ENCODE measurements around the gene EIF2B4. TPM values are rescaled to one million over a fixed set of nuclear protein-coding genes. Genes with fewer than 3 reads are reported as not detected.

The EIF2B4 gene
- polyA plus RNA-seq (2013, experiment 1 of 2) = 35.2 TPM
- 35.1 TPM for polyA plus RNA-seq (2013, experiment 2 of 2)

DNA sequence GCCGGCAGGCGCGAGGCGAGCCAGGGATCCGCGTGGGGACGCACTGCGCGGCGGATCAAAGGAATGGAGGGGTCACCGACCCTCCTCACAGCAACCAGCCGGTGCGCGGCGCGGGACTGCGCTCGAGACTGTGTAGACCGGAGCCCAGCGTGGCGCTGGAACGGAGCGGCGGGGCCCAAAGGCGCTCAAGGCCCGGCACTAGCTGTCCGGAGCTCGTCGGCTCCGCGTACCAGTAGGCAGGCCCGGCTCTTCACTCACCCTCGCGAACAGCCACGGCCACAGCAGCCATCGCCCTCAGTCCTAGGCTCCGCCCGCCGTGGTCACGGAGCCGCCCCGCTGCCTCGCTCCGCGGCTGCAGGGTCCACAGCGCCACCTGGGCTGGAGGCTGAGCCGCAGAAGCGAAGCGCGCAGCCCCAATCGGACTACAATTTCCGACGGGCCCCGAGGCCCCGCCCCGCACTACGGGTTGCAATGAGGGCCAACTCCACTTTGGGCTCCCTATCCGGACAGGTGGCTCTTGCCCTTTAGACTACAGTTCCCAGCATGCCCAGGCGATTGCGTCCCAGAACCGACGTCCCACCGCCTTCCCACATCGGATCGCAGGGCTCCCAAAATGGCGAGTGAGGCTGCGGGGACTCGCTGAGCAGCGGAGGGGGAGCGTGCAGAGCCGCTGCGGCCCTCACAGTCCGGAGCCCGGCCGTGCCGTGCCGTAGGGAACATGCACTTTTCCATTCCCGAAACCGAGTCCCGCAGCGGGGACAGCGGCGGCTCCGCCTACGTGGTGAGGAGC is at the start of gene EIF2B4, which contains the start of gene SNX17:
Gene EIF2B4 (minus strand): TSS at position 313 of the 790 bp plus-strand sequence. CDS start 24 bp downstream, at position 289.
Gene SNX17 (plus strand): TSS at position 591 of the 790 bp plus-strand sequence. CDS start 128 bp downstream, at position 719.
- Histone ChIP-seq H3K23ac (ENCODE audit: low read length in 2 of 2) (no peak within 1 kb of the TSS), H2BK5ac (ENCODE audit: low read depth, low read length, poor library complexity, severe bottlenecking) (peak within 1 kb of the TSS; percentile 78), H4K91ac (ENCODE audit: low read length) (peak within 1 kb of the TSS; percentile 94), H3K9ac (ENCODE audit: low read length) (peak within 1 kb of the TSS; percentile 99), H3K4me2 (ENCODE audit: low read length, poor library complexity, severe bottlenecking) (peak within 1 kb of the TSS; percentile 76), H2BK12ac (ENCODE audit: low read length in 2 of 2) (peak within 1 kb of the TSS in 1 of 2 experiments; percentile 7), H2BK120ac (ENCODE audit: low read depth, low read length) (peak within 1 kb of the TSS; percentile 82), H3K36me3 (ENCODE audit: control insufficient read depth in 1 of 2, insufficient read depth in 2 of 2, low read depth in 1 of 2, low read length in 2 of 2) (peaks cover 44 to 69% of the 10 kb centered on the region in 2 experiments), H3K14ac (ENCODE audit: low read length in 2 of 2) (peak within 1 kb of the TSS in 1 of 2 experiments; percentile 93), H2AK5ac (ENCODE audit: low read length, severe bottlenecking) (peak within 1 kb of the TSS; percentile 68), H3K27me3 (ENCODE audit: control insufficient read depth in 1 of 2, insufficient read depth in 1 of 2, low read length in 2 of 2) (no peaks in the 10 kb centered on the region), H2BK15ac (ENCODE audit: low read depth, poor library complexity, severe bottlenecking) (peak within 1 kb of the TSS; percentile 91), H3K4me1 (ENCODE audit: control insufficient read depth, insufficient read depth, low read depth, low read length) (peaks cover 7% of the 10 kb centered on the region), H3K79me1 (replicated peaks; ENCODE audit: low read length, poor library complexity, severe bottlenecking) (peaks cover 36% of the 10 kb centered on the region), H3K9me3 (ENCODE audit: control insufficient read depth, low read length) (no peaks in the 10 kb centered on the region), H3K27ac (ENCODE audit: low read length, poor library complexity, severe bottlenecking) (peak within 1 kb of the TSS; percentile 84), H4K8ac (ENCODE audit: low read length) (peak within 1 kb of the TSS; percentile 87), H3K4me3 (ENCODE audit: insufficient read depth in 1 of 2, low read depth in 1 of 2, low read length in 2 of 2) (peak within 1 kb of the TSS; percentile 93 to 99), H2AFZ (ENCODE audit: low read depth, low read length) (peak within 1 kb of the TSS; percentile 80), H3K4ac (ENCODE audit: low read depth in 1 of 2, low read length in 2 of 2) (peak within 1 kb of the TSS; percentile 77 to 93), H3K18ac (ENCODE audit: low read depth in 1 of 2, low read length in 2 of 2) (peak within 1 kb of the TSS; percentile 93 to 97)
- DNase-seq = peak; percentile 99
- WGBS = under 1% methylated on average over 79 of the region's 85 CpGs

DNA sequence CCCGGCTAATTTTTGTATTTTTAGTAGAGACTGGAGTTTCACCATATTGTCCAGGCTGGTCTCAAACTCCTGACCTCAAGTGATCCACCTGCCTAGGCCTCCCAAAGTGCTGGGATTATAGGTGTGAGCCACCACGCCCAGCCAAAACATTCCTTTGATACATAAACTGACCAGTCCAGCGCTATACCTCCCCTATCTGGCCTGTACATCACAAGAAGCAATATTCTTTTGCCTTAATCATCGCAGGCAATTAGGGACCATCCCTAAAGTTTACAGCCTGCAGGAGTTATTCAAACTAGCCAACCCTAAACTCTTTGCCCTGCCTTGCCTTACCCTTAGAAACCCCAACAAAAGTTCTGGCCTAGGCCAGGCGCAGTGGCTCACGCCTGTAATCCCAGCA is 46.0 kb upstream of the EIF2B4 start:
- 88% methylated on average over 6 of the region's 6 CpGs for WGBS

DNA sequence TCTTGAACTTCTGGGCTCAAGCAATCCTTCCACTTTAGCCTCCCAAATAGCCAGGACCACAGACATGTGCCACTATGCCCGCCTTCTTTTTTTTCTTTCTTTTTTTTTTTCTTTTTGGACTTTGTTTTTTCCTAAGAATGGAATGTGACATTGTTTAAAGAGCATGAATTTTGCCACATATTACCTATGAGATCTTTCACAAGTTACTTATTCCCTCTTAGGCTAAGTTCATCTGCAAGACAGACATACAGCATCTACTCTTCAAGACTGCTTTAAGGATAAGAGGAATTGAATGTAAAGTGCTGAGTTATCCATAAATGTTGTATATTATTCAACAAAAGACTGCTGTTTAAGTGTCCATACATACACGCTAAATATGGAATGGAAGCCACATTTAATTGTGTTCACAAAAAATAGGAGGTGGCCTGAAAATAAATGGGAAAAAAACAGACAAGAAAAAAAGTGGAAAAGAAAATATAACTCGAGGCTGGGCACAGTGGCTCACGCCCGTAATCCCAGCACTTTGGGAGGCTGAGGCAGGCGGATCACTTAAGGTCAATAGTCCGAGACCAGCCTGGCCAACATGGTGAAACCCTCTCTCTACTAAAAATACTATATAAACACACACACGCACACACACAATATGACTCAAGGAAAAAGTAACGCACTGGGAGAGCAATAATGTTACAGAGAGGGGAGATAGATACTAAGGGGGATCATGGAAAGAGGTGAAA is 42.4 kb upstream of the EIF2B4 start:
- Histone ChIP-seq H3K4me2 (ENCODE audit: low read length, poor library complexity, severe bottlenecking) (no peak overlapping the region), H2BK5ac (ENCODE audit: low read depth, low read length, poor library complexity, severe bottlenecking) (no peak overlapping the region), H2BK12ac (ENCODE audit: low read length in 2 of 2) (no peak overlapping the region), H4K8ac (ENCODE audit: low read length) (no peak overlapping the region), H4K91ac (ENCODE audit: low read length) (no peak overlapping the region), H3K9ac (ENCODE audit: low read length) (no peak overlapping the region), H2AFZ (ENCODE audit: low read depth, low read length) (no peak overlapping the region), H3K27ac (ENCODE audit: low read length, poor library complexity, severe bottlenecking) (no peak overlapping the region), H3K36me3 (ENCODE audit: control insufficient read depth in 1 of 2, insufficient read depth in 2 of 2, low read depth in 1 of 2, low read length in 2 of 2) (no peaks in the 10 kb centered on the region), H2AK5ac (ENCODE audit: low read length, severe bottlenecking) (no peak overlapping the region), H3K14ac (ENCODE audit: low read length in 2 of 2) (no peak overlapping the region), H3K4me3 (ENCODE audit: insufficient read depth in 1 of 2, low read depth in 1 of 2, low read length in 2 of 2) (no peak overlapping the region), H2BK120ac (ENCODE audit: low read depth, low read length) (no peak overlapping the region), H3K4ac (ENCODE audit: low read depth in 1 of 2, low read length in 2 of 2) (no peak overlapping the region), H3K23ac (ENCODE audit: low read length in 2 of 2) (no peak overlapping the region), H3K9me3 (ENCODE audit: control insufficient read depth, low read length) (no peaks in the 10 kb centered on the region), H3K79me1 (replicated peaks; ENCODE audit: low read length, poor library complexity, severe bottlenecking) (no peaks in the 10 kb centered on the region), H3K18ac (ENCODE audit: low read depth in 1 of 2, low read length in 2 of 2) (no peak overlapping the region), H2BK15ac (ENCODE audit: low read depth, poor library complexity, severe bottlenecking) (no peak overlapping the region), H3K27me3 (ENCODE audit: control insufficient read depth in 1 of 2, insufficient read depth in 1 of 2, low read length in 2 of 2) (no peaks in the 10 kb centered on the region), H3K4me1 (ENCODE audit: control insufficient read depth, insufficient read depth, low read depth, low read length) (no peaks in the 10 kb centered on the region)
- whole genome bisulfite sequencing = 92% methylated on average over 6 of the region's 9 CpGs
- DNase-seq = no peak

More for the DNA sequence above, 46.0 kb upstream of the EIF2B4 start:
- H2AFZ ChIP-seq (ENCODE audit: low read depth, low read length) = no peak overlapping the region
- H2BK12ac ChIP-seq (ENCODE audit: low read length in 2 of 2) = no peak overlapping the region
- H3K18ac ChIP-seq (ENCODE audit: low read depth in 1 of 2, low read length in 2 of 2) = no peak overlapping the region
- H3K79me1 ChIP-seq (replicated peaks; ENCODE audit: low read length, poor library complexity, severe bottlenecking) = no peaks in the 10 kb centered on the region
- DNase-seq = no peak
- H3K9ac ChIP-seq (ENCODE audit: low read length) = no peak overlapping the region
- H2AK5ac ChIP-seq (ENCODE audit: low read length, severe bottlenecking) = no peak overlapping the region
- H4K8ac ChIP-seq (ENCODE audit: low read length) = no peak overlapping the region
- H3K4me2 ChIP-seq (ENCODE audit: low read length, poor library complexity, severe bottlenecking) = no peak overlapping the region
- no peak overlapping the region for H3K4ac ChIP-seq (ENCODE audit: low read depth in 1 of 2, low read length in 2 of 2)
- no peak overlapping the region for H3K27ac ChIP-seq (ENCODE audit: low read length, poor library complexity, severe bottlenecking)
- no peaks in the 10 kb centered on the region for H3K9me3 ChIP-seq (ENCODE audit: control insufficient read depth, low read length)
- H3K4me1 ChIP-seq (ENCODE audit: control insufficient read depth, insufficient read depth, low read depth, low read length) = no peaks in the 10 kb centered on the region
- H3K36me3 ChIP-seq (ENCODE audit: control insufficient read depth in 1 of 2, insufficient read depth in 2 of 2, low read depth in 1 of 2, low read length in 2 of 2) = no peaks in the 10 kb centered on the region
- H2BK120ac ChIP-seq (ENCODE audit: low read depth, low read length) = no peak overlapping the region
- H3K14ac ChIP-seq (ENCODE audit: low read length in 2 of 2) = no peak overlapping the region
- no peak overlapping the region for H2BK15ac ChIP-seq (ENCODE audit: low read depth, poor library complexity, severe bottlenecking)
- no peak overlapping the region for H3K4me3 ChIP-seq (ENCODE audit: insufficient read depth in 1 of 2, low read depth in 1 of 2, low read length in 2 of 2)
- H4K91ac ChIP-seq (ENCODE audit: low read length) = no peak overlapping the region
- H2BK5ac ChIP-seq (ENCODE audit: low read depth, low read length, poor library complexity, severe bottlenecking) = no peak overlapping the region
- H3K27me3 ChIP-seq (ENCODE audit: control insufficient read depth in 1 of 2, insufficient read depth in 1 of 2, low read length in 2 of 2) = no peaks in the 10 kb centered on the region
- H3K23ac ChIP-seq (ENCODE audit: low read length in 2 of 2) = peak overlapping the region in 1 of 2 experiments; percentile 50
